KOPT-K1 (cell line): ENCODE measurements around the gene MRFAP1L1.
"Not testable (repeated sequence)": the region's sequence is repeated elsewhere in the genome, so short reads cannot be mapped to it uniquely, and the experiment has no call there.

Source experiments
- H3K27ac ChIP-seq: fragments of 200-600 bp; sonication (generic); 2 replicates; pipeline ENCODE4 v1.5.1; 2016; ENCODE audit warnings: antibody characterized with exemption, mild to moderate bottlenecking, low read depth, low read length; ENCODE audit not compliant: poor library complexity, severe bottlenecking
- H3K36me3 ChIP-seq: fragments of 200-600 bp; sonication (generic); 2 replicates; pipeline ENCODE4 v1.5.1; 2017; ENCODE audit warnings: antibody characterized with exemption, mild to moderate bottlenecking, low read length, moderate library complexity; ENCODE audit not compliant: insufficient read depth
- H3K9me3 ChIP-seq: fragments of 200-600 bp; sonication (generic); 2 replicates; pipeline ENCODE4 v1.5.1; 2017; ENCODE audit warnings: antibody characterized with exemption, low read length, mild to moderate bottlenecking; ENCODE audit not compliant: insufficient read depth, poor library complexity, severe bottlenecking

The MRFAP1L1 gene

GRCh38 chr4:6727943-6728250 lies 18.2 kb upstream of the MRFAP1L1 start:
- H3K27ac ChIP-seq, result no peak overlapping the region
- H3K36me3 ChIP-seq, result no peaks in the 10 kb centered on the region
- H3K9me3 ChIP-seq, result no peaks in the 10 kb centered on the region

- H3K9me3 ChIP-seq, result no peaks in the 10 kb centered on the region
- H3K27ac ChIP-seq, result no peak overlapping the region
- no peaks in the 10 kb centered on the region for H3K36me3 ChIP-seq
Observed at GRCh38 chr4:6727081-6727942, 17.6 kb upstream of the MRFAP1L1 start.

GRCh38 chr4:6725427-6725961 lies 15.8 kb upstream of the MRFAP1L1 start:
- H3K27ac ChIP-seq, H3K36me3 ChIP-seq, H3K9me3 ChIP-seq: not testable (repeated sequence)

GRCh38 chr4:6724421-6725111 lies 14.9 kb upstream of the MRFAP1L1 start:
- Histone ChIP-seq H3K27ac (no peak overlapping the region), H3K36me3 (no peaks in the 10 kb centered on the region), H3K9me3 (no peaks in the 10 kb centered on the region)

GRCh38 chr4:6723851-6724250 lies 14.2 kb upstream of the MRFAP1L1 start:
- H3K27ac ChIP-seq, result no peak overlapping the region
- no peaks in the 10 kb centered on the region for H3K9me3 ChIP-seq
- H3K36me3 ChIP-seq, result no peaks in the 10 kb centered on the region

- no peak overlapping the region for H3K27ac ChIP-seq
- H3K9me3 ChIP-seq, result no peaks in the 10 kb centered on the region
- no peaks in the 10 kb centered on the region for H3K36me3 ChIP-seq
Observed at GRCh38 chr4:6722891-6723290, 13.2 kb upstream of the MRFAP1L1 start.

- no peaks in the 10 kb centered on the region for H3K9me3 ChIP-seq
- H3K27ac ChIP-seq, result no peak overlapping the region
- no peaks in the 10 kb centered on the region for H3K36me3 ChIP-seq
Observed at GRCh38 chr4:6721121-6721520, 11.5 kb upstream of the MRFAP1L1 start.

- Histone ChIP-seq H3K27ac (no peak overlapping the region), H3K36me3 (no peaks in the 10 kb centered on the region), H3K9me3 (no peaks in the 10 kb centered on the region)
Observed at GRCh38 chr4:6720202-6720699, 10.6 kb upstream of the MRFAP1L1 start.

- Histone ChIP-seq H3K36me3 (no peaks in the 10 kb centered on the region), H3K9me3 (no peaks in the 10 kb centered on the region), H3K27ac (no peak overlapping the region)
Observed at GRCh38 chr4:6719611-6720179, 10.0 kb upstream of the MRFAP1L1 start.

GRCh38 chr4:6718932-6719610 lies 9.4 kb upstream of the MRFAP1L1 start:
- H3K9me3 ChIP-seq, result no peaks in the 10 kb centered on the region
- no peaks in the 10 kb centered on the region for H3K36me3 ChIP-seq
- H3K27ac ChIP-seq, result no peak overlapping the region

GRCh38 chr4:6716958-6717655 lies 7.4 kb upstream of the MRFAP1L1 start:
- no peaks in the 10 kb centered on the region for H3K9me3 ChIP-seq
- no peaks in the 10 kb centered on the region for H3K36me3 ChIP-seq
- peak overlapping the region; percentile 77 for H3K27ac ChIP-seq

GRCh38 chr4:6716018-6716911 lies 6.6 kb upstream of the MRFAP1L1 start, which contains the start of gene BLOC1S4:
Gene BLOC1S4, plus strand, starts transcription at chr4:6716174. Its CDS starts 36 bp downstream, at chr4:6716210.
- H3K36me3 ChIP-seq, result no peaks in the 10 kb centered on the region
- H3K9me3 ChIP-seq, result no peaks in the 10 kb centered on the region
- H3K27ac ChIP-seq, result peak within 1 kb of the TSS; percentile 77

- no peaks in the 10 kb centered on the region for H3K9me3 ChIP-seq
- H3K36me3 ChIP-seq, result no peaks in the 10 kb centered on the region
- peak overlapping the region; percentile 77 for H3K27ac ChIP-seq
Observed at GRCh38 chr4:6715704-6716017, 6.0 kb upstream of the MRFAP1L1 start.

- no peak overlapping the region for H3K27ac ChIP-seq
- no peaks in the 10 kb centered on the region for H3K9me3 ChIP-seq
- H3K36me3 ChIP-seq, result no peaks in the 10 kb centered on the region
Observed at GRCh38 chr4:6714954-6715353, 5.3 kb upstream of the MRFAP1L1 start.
